BE2C (cell line): ENCODE results near the gene STAB2.
"Not testable (repeated sequence)": the region's sequence is repeated elsewhere in the genome, so short reads cannot be mapped to it uniquely, and the experiment has no call there.

Experiments
- DNase-seq: peaks from one replicate; pipeline ENCODE4 v3.0.0-alpha.2; 2020
- H3K27me3 ChIP-seq: fragments of 250-450 bp; sonication (Bioruptor Pico); 2 replicates; pipeline ENCODE4 v1.5.1; 2020; ENCODE audit warnings: mild to moderate bottlenecking
- H3K36me3 ChIP-seq: fragments of 250-450 bp; sonication (Bioruptor Pico); 2 replicates; pipeline ENCODE4 v1.5.1; 2020; ENCODE audit warnings: mild to moderate bottlenecking
- H3K4me1 ChIP-seq: fragments of 250-450 bp; sonication (Bioruptor Pico); 2 replicates; pipeline ENCODE4 v1.5.1; 2020
- H3K4me3 ChIP-seq: 2 replicates; pipeline ENCODE4 v1.5.1; 2011; ENCODE audit warnings: low read depth, low read length
- H3K9me3 ChIP-seq: fragments of 250-450 bp; sonication (Bioruptor Pico); 2 replicates; pipeline ENCODE4 v1.5.1; 2020
- CTCF ChIP-seq: IDR thresholded peaks from 2 replicates; pipeline ENCODE4 v1.5.1; 2012; ENCODE audit warnings: mild to moderate bottlenecking, low read depth, low read length

Gene STAB2

GRCh38 chr12:103642240-103642864 lies 55.3 kb downstream of the STAB2 start:
- Histone ChIP-seq H3K36me3 (no peaks in the 10 kb centered on the region), H3K27me3 (peaks cover 2% of the 10 kb centered on the region; the same call in 1 of the 2 replicates), H3K9me3 (no peaks in the 10 kb centered on the region), H3K4me3 (no peak overlapping the region), H3K4me1 (no peaks in the 10 kb centered on the region)
- no peak for TF ChIP-seq CTCF
- DNase-seq = no peak

GRCh38 chr12:103645202-103645601 lies 58.1 kb downstream of the STAB2 start:
- no peaks in the 10 kb centered on the region; the same call in none of the 2 replicates for H3K27me3 ChIP-seq
- no peaks in the 10 kb centered on the region for H3K4me1 ChIP-seq
- no peak for TF ChIP-seq CTCF
- H3K9me3 ChIP-seq = no peaks in the 10 kb centered on the region
- no peak overlapping the region for H3K4me3 ChIP-seq
- DNase-seq = no peak
- no peaks in the 10 kb centered on the region for H3K36me3 ChIP-seq

- Histone ChIP-seq H3K36me3 (no peaks in the 10 kb centered on the region), H3K9me3 (no peaks in the 10 kb centered on the region), H3K4me1 (no peaks in the 10 kb centered on the region), H3K27me3 (peaks cover 5% of the 10 kb centered on the region), H3K4me3 (no peak overlapping the region)
- no peak for DNase-seq
- no peak for TF ChIP-seq CTCF
Measured at GRCh38 chr12:103647267-103647666, 60.2 kb downstream of the STAB2 start.

GRCh38 chr12:103652808-103653207 lies 65.7 kb downstream of the STAB2 start:
- Histone ChIP-seq H3K9me3 (no peaks in the 10 kb centered on the region), H3K4me3 (no peak overlapping the region), H3K4me1 (no peaks in the 10 kb centered on the region), H3K27me3 (peaks cover 15% of the 10 kb centered on the region), H3K36me3 (no peaks in the 10 kb centered on the region)
- no peak for DNase-seq
- TF ChIP-seq CTCF = no peak

- H3K9me3 ChIP-seq, H3K36me3 ChIP-seq, DNase-seq, H3K4me1 ChIP-seq, H3K4me3 ChIP-seq: not testable (repeated sequence)
- peaks cover 24% of the 10 kb centered on the region for H3K27me3 ChIP-seq
Measured at GRCh38 chr12:103653568-103654173, 66.6 kb downstream of the STAB2 start.

GRCh38 chr12:103654816-103655215 lies 67.7 kb downstream of the STAB2 start:
- H3K27me3 ChIP-seq = peaks cover 27% of the 10 kb centered on the region
- no peaks in the 10 kb centered on the region for H3K4me1 ChIP-seq
- no peaks in the 10 kb centered on the region for H3K9me3 ChIP-seq
- no peak overlapping the region for H3K4me3 ChIP-seq
- no peak for DNase-seq
- no peak for TF ChIP-seq CTCF
- H3K36me3 ChIP-seq = no peaks in the 10 kb centered on the region
